Jurkat, Clone E6-1 (cell line): ENCODE results near the gene PKM.

Experiments
- DNase-seq: peaks from one replicate; pipeline ENCODE4 v3.0.0-alpha.2; 2011; ENCODE audit warnings: low read depth, low spot score
- H3K4me3 ChIP-seq: 2 replicates; pipeline ENCODE4 v1.5.1; 2011; ENCODE audit warnings: mild to moderate bottlenecking, low read length, control low read depth, moderate library complexity

Gene PKM

DNA sequence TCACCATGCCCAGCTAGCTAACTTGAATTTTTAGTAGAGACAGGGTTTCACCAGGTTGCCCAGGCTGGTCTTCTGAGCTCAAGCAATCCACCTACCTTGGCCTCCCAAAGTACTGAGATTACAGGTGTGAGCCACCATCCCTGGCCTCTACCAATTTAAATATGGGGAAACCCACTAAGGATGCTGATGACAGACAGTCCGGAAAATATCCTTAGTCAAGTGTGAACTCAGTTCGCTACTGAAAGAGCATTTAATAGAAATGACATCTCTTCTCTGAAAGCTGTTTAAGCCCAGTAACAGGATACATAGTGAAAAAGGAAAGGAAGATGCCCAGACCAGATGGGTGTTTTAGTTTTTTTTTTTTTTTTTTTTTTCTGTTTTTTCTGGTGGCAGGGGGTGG is 25.7 kb downstream of the PKM start:
- no peak for DNase-seq

DNA sequence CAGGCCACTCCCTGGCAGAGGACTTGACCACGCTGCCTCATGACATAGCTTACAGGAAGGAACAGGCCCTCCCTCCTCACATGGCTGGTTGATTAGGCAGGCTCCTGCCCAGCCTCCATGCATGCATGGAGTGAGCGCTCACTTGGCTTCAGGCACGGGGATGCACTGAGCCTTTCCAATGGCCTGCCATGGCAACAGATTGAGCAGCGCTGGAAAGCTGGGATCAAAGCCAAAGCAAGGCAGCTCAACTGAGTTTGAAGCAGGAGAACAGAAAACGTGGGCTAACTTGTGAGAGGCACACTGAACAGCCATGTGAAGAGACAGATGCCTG is 27.5 kb downstream of the PKM start:
- no peak for DNase-seq
- H3K4me3 ChIP-seq: no peak overlapping the region

More for the DNA sequence above, 25.7 kb downstream of the PKM start:
- no peak overlapping the region for H3K4me3 ChIP-seq

DNA sequence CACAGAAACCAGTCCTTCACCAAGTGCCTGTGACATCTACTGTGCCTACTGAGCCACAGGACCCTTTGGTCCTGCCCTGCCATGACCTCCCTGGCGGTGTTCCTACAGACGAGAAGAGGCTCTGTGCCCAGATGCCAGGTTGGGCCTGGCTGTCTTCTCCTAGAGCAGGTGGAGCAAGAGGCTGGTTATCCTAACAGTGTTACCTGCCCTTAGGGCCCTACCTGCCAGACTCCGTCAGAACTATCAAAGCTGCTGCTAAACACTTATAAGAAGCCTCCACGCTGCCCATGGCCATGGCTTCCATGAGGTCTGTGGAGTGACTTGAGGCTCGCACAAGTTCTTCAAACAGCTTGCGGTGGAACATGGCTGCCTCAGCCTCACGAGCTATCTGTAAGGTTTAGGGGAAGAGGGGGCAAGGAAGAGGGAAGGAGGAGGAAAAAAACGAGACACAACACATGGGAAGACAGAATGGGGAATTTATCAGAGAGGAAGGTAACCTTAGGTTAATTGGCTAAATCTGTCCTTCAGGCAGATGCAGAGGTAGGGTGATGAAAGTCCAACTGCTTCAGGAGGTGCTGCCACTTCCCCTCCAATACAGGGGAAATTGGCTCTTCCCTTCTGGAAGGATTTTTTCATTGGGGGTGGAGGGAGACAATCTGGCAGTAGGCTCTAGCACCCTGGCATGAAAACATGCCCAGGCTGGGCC is 28.0 kb downstream of the PKM start:
- DNase-seq: no peak
- no peak overlapping the region for H3K4me3 ChIP-seq

DNA sequence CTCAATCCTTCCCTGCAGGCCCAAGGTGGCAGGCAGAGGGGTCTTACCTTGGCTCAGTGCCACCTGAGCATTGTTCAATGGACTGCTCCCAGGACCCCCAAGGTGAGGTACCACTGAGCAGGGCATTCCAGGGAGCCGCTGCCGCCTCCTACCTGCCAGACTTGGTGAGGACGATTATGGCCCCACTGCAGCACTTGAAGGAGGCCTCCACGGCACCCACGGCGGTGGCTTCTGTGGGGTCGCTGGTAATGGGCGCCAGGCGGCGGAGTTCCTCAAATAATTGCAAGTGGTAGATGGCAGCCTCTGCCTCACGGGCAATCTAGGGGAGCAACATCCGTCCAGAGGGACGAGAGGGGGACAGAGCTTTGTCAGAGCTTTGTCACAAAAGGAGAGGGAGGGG is 28.7 kb downstream of the PKM start:
- DNase-seq: no peak
- no peak overlapping the region for H3K4me3 ChIP-seq

DNA sequence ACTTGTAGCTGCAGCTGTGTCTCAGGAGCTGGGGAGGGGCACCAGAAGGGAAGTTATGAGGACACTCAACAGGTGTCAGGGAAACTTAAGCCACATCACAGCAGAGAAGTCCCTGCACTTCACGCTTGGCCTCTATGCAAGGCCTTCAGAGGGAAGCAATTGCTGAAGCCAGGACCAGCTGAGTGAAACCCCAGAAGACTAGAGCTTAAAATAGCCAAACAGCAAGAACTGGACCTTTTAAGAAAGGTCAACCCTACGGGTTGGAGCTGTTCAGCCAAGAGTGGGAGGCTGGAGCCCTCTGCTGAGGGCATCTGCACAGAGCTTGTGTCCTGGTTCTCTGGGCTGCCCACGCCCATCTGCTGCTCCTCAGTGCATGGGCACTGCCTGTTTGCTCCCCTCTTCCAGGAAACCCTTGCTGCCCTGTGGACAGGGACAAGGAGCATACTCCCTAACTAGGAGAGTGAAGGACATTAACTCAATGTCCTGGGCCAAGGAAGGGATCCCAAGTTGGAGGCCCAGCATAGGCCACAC is 29.5 kb downstream of the PKM start:
- H3K4me3 ChIP-seq: no peak overlapping the region

DNA sequence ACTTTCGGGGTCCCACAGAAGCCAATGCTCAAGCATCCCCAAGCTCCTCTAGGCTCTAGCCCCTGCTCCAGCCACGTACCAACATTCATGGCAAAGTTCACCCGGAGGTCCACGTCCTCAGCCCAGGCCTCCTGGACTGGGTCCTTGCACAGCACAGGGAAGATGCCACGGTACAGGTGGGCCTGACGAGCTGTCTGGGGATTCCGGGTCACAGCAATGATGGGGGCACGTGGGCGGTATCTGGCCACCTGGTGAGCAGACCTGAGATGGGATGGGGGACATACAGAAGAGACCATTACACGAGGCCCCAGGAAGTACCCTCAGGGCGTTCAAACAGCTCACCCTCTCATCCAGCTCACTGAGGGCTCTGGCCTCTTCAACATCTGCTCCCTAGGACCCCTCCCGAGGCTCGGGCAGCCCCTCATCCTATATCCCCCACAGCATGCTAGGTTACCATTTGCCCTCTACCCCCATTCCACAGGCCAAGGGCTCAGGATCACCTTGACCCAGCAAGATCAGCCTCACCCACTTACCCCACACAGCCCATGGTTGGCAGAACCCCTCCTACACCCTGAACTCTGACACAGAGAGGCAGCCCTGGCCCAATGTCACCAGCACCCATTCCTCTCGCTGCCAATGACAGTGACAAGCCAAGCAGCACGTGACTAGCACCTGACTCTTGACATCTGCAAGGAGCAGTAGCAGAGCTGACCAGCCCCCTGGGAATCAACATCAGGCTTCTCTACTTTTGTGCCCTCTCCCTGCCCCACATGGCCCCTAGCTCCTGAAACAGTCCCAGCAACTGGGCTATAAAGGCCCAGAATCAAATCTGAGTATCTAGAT is 30.4 kb downstream of the PKM start:
- DNase-seq: no peak
- H3K4me3 ChIP-seq: no peak overlapping the region

More for the DNA sequence above, 29.5 kb downstream of the PKM start:
- peak; percentile 20 for DNase-seq

DNA sequence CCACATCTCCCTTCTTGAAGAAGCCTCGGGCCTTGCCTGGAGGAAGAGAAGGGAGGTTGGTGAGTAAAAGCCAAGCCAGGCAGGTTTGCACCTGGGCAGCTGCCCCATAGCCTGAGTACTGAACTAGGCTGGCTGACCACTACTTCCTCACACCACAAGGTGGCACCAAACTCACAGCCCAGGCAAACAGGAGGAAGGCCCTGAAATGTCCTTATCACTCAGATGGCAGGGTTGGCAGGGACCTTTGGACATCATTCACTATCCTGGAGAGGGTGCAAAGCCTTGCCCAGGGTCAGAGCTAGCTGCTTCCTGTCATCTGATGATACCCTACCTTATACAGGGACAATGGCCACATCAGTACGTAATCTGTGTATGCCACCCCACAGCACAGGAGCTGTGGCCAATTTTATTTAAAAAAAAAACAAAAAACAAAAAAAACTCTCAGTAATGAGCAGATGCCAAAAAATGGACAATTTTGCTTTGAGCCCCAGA is 31.2 kb downstream of the PKM start:
- no peak overlapping the region for H3K4me3 ChIP-seq
- DNase-seq: peak; percentile 51

DNA sequence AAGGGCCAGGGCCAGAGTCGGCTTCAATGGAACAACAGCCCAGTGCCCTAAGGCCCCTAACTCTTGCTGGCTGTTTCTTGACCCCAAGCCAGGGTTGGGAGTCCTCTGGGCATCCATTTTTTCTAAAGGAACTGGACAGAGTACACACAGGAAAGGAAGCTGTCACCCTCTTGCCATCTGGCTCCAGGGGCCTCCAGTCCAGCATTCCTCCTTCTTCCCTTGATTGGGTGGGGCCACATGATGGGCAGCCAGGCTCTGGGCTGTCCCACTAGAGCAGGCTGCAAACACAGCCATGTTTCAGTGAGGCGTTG is 31.8 kb downstream of the PKM start:
- DNase-seq: no peak
- no peak overlapping the region for H3K4me3 ChIP-seq

DNA sequence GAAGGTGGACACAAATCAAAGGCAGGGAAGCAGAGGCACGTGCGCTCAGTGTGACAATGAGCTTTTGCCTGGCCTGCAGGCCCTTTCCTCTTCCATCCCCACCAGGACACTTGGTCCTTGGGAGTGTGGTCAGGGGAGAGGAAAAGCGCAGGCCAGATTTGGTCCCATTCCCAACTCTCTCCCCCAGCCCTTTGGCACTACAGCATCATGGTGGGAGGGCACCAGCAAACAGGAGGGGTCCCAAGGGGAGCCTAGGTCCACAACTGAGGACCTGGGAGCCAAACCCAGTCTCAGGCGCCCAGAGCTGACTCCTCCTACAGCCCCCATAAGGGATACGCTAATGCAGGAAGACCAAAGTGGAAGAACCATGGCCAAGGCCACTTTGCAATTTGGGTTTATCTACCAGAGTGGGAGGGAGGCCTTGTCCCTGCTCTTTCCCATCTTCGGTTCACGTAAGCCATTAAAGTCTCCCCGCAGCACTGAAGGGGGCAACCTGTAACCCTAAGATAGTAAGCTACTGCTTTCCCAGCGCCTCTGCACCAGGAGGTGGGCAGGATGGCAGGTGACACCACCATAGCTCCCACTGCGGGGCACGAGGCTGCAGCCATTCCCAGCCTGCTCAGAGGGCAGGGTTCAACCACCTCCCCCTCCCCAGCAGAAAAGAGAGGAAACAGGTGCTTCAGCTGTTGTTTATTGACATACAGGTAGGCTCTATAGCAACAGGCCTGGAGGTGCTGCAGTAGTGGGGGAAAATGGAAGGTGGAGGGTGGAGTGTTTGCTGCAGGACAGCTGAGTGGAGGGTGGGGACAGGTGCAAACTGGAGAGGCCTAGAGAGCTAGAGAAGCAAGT is 32.4 kb downstream of the PKM start:
- no peak overlapping the region for H3K4me3 ChIP-seq
- no peak for DNase-seq

DNA sequence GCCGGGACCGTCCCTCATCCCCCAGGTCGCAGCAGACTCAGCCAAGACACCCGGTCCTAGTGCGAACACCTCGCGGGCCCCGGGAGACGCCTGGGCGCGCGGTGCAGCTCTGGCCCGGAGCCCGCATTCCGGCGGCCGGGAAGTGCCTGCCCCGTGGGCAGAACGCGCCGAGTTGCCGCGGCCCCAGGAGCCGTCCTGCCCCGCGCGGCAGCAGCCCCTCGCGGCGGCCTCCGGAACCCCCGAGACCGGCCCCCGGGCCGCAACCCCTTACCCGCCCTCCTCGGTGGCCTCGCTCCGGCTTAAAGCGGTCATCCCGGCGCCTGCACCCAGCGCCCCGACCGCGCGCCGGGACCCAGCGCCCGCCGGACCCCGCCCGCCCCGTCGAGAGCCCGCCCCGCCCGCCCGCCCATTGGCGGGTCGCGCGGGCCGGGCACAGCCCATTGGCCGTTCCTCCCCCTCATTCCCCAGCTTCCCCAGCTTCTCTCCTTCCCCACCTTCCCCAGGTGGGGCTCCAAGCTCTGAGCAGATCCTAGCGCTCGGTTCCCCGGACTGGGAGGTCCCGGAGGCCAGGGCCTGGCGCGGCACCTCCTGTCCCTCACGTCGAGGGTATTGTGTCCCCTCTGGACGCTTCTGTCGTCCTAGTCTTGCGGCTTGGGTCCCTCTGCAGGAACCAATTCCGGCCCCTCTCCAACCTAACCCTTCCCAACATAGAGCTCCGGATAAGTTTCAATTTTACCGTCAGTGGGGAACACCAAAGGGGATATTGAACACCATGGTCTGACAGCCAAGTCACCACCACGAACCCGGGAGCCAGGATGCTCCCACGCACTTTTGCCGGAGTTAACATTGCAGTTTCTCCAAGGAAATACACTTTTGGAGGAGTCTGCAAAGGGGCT is 33.3 kb downstream of the PKM start, which contains the start of gene GRAMD2A:
Gene GRAMD2A (minus strand): TSS at position 328 of the 896 bp plus-strand sequence.
- DNase-seq: no peak
- H3K4me3 ChIP-seq: no peak within 1 kb of the TSS

DNA sequence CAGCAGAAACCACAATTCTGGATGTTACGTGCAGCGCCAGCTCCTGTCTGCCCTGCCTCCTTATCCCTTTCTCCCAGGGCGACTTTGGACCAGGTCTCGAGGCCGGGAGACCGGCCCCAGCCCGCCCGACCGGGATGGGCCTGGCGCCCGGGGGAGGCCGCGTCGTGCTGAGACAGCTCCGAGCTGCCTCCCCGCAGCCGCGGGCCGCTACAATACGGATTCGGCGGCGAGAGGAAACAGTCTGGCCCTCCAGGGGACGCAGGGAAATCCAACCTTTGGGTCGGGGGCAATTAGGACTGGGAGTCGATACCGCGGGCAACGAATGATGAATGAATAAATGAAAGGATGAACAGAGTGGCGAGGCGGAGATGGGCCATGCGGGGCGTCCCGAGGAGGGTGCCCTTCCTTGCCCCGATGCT is 33.9 kb downstream of the PKM start:
- no peak overlapping the region for H3K4me3 ChIP-seq
- DNase-seq: no peak

DNA sequence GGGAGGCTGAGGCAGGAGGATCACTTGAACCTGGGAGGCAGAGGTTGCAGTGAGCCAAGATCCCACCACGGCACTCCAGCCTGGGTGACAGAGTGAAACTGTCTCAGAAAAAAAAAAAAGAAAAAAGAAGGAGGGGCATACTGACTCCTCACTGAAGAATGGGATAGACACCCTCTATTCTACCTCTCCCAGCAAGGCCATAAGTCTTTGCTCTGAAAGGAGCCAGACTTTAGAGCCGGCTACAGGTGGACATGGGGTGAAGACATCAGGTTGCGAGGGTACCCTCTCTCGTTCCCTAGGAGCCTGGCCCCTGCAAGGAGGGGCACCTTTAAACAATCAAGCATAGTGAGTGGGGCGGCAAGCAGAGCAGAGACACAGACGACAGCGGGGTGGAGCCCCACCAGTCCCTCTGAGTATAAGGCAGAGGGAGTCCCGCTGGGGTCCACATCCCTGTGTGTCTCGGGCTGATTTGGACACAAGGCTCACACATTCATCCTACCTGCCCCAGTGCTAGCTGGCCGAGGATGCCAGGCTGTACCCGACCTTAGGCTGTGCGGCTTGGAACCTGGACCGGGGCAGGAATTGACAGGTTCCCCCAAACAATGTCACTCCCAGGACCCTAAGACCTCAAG is 34.5 kb downstream of the PKM start:
- no peak for DNase-seq
- no peak overlapping the region for H3K4me3 ChIP-seq

DNA sequence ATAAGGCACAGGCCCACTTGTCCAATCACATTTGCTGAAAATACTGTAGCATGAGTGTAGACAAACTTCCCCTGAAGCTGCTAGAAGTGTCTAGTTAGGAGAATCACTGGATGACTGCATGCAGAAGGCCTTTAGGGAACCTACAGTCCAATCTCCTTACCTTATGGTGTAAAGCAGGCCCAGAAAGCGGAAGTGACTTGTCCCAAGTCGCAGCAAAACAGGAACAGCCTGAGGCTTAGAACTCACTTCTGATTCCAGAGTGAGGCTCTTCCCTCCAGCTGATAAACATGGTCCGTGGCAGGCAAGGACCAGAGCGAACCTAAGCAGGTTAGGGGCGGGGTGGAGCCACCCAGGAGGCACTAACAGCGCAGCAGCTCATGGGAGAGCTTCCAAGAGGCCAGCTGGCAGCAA is 35.9 kb downstream of the PKM start:
- DNase-seq: no peak
- no peak overlapping the region for H3K4me3 ChIP-seq

DNA sequence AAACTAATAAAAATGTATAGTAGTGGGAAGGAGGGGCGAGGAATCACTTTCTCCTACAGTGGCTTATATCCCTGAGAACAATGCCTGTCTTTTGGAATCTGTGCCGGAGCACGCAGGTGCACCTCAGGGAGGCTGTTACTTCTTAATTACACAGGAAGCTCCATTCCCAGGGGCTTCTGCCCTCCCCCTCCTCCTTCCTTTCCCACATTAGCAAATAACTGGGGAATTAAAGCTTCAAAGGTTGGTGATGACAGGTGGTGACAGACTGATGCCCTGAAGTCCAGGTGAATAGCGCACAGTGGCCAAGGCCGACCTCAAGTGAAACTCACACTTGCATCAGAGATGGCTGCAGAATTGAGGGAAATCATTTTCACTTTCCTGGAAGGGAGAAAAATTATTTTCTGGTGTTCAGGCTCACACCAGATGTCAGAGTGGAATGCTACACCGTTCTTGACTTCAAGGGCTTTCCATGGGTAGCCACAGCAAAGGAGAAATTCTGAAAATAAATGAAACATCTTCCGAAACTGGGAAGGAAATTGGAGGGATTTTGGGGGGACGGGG is 37.1 kb downstream of the PKM start:
- no peak overlapping the region for H3K4me3 ChIP-seq
- DNase-seq: no peak

DNA sequence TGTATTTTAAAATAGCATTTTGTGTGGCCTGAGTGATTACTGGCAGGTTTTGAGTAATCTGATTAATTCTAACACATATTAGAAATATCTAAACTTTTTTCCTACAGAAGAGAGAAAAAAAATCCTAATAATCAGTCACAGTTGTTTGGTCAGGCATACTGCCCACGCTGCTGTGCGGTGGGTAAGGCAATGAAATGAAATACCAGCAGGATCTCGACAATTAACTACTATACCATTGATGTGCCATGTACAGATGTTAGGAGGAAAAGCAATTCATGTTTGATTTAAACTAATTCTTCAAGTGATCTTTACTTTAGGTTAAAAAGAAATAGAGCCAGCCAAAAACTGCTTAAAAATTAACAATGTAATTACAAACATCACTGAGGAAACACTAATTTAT is 38.6 kb downstream of the PKM start:
- no peak for DNase-seq
- H3K4me3 ChIP-seq: no peak overlapping the region

DNA sequence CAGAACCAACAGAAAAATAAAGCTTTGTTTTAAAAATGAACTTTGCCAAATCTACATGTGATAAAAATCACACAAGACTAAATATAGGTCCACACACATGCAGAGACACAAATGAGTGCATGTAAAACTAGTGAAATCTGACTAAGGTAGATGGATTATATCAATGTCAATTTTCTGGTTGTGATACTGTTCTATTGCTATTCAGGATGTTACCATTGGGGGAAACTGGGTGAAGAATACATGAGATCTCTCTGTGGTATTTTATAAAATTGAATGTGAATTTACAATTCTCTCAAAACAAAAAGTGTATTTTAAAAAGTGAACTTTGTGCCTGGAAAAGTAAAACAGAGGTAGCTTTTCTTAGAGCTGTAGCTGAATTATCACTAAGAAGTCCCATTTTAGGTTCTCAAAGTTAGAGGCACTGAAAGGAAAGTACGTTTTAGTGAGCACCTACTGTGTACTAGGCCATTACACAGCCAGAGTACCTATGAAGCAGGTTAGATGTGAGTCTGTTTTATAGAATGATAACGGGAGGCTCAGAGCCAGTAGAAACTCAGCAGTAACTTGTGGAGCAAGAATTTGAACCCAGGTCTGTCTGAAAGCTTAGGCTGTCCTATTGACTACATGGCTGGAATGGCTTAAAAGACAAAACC is 41.6 kb downstream of the PKM start:
- H3K4me3 ChIP-seq: no peak overlapping the region
- DNase-seq: no peak

DNA sequence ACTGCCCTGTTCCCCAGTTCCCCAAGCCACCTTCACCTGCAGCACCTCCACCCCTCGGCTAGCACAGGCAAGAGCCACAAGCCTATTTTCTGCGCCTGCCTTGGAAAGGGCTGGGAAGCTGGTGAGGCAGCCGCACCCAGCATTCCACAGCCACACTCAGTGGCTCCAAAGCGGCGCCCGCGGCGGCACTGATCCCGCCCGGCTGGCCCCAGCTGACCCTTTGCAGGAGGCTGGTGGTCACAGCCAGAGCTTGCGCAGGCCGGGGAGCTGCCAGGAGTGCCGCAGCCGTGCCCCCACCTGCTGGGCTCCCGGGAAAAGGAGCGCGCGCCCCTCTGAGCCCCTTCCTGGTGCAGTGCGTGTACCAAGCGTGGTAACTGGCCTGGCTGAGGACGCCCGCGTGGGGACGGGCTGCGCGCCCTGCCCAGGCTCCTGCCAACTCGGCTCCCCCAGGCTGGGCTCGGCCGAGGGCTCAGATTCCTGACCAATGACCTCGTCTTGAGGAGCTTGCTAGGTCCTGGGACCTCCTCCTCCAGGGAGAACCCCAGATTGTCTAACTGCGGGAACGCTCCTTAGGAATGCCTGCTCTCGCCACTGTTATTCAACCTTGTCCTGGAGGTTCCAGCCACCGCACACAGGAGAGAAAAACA is 46.7 kb downstream of the PKM start:
- no peak overlapping the region for H3K4me3 ChIP-seq
- no peak for DNase-seq
